GM12872 (cell line): ENCODE data around the gene CAV1.

Experiments
- TF ChIP-seq, protein P1 (sequence below): IDR thresholded peaks from 3 replicates; pipeline ENCODE4 v1.5.1; 2011; ENCODE audit warnings: low read depth, mild to moderate bottlenecking, low read length, moderate library complexity; ENCODE audit not compliant: insufficient read depth

The CAV1 gene

DNA sequence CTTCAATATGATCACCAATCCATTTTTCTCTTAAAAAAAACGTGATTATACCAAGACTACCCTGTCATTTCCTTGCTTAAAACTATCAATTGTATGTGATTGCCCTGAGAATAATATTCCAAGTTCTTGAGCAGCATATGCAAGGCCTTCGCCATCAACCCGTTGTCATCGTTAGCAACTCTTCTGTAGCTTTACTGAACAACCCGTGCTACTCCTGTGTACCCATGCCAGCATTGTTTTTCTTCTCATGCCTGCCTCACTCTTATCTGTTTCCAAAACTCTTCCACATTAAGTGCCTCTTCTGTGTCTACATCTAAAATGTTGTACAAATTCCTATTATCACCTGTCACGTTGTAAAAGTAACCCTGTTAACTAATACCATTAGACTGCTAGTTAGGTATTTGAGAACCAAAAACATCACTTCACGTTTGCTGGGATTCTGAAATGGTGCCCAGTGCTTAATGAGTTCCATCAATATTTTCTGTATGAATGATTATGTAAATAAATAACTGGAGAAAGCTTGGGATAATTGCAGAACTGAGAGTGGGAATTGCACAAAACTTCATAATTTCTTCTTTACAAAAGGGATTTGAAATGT lies 14.8 kb upstream of the CAV1 start:
- TF ChIP-seq, protein P1, sequence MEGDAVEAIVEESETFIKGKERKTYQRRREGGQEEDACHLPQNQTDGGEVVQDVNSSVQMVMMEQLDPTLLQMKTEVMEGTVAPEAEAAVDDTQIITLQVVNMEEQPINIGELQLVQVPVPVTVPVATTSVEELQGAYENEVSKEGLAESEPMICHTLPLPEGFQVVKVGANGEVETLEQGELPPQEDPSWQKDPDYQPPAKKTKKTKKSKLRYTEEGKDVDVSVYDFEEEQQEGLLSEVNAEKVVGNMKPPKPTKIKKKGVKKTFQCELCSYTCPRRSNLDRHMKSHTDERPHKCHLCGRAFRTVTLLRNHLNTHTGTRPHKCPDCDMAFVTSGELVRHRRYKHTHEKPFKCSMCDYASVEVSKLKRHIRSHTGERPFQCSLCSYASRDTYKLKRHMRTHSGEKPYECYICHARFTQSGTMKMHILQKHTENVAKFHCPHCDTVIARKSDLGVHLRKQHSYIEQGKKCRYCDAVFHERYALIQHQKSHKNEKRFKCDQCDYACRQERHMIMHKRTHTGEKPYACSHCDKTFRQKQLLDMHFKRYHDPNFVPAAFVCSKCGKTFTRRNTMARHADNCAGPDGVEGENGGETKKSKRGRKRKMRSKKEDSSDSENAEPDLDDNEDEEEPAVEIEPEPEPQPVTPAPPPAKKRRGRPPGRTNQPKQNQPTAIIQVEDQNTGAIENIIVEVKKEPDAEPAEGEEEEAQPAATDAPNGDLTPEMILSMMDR, result no peak

DNA sequence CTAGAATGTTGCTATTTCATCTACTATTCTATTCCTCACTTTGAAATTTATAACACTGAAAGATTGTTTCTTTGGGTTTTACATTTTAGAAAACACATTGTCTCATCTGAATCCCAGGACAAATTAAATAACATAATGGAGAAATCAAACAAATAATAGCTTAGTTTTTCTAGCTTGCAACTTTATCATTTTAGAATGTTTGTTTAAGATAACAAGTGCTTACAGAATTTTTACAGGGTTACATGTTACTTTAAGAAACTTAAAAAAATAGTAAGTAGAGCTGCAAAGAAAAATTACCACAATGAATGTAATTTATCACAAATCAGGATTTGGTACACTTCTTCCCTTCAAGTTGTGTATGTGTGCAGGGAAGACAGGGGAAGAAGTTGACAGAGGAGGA lies 14.0 kb upstream of the CAV1 start:
- TF ChIP-seq, protein P1, result no peak

DNA sequence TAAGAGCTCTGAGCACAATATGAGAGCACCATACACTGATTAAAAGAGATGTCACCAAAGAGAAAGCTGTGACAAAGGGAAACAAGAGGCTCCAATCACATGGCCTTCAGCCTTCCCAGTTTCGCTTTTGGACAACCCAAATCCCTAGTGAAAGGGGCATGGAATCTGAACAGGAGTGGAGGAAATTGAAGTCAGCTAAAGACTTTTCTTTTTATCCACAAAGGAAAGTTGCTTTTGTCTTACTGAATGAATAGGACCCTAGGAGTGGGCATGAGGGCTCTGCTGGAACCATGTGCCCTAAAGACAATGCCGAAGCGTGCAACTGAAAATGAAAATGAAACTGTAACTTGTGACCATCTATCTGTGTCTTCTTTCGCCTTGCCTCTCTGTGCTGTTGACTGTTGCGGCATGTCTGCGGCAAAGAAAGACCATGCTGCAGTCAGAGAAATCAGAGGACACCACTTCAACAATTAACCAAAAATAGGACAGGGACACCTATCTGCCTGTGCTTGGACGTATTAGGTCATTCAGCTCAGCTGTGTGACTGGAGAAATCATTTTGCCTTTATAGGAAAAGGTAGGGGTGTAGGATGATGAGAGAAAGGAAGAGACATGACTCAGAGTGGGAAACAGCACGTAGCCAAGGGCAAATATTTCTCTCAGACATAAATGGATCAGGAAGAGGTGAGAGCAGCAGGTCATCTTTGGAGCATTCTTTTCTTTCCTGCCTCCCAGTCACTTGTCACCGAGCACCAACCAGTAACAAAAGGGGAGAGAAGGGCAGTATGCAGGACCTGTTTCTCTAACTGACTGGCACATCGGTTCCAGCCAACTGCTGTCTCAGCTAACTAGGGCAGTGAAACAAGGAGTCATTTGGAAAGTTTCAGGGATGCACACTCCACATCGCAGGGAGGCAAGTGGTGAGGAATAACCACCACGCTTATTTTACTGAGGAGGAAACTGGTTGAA lies 13.0 kb upstream of the CAV1 start:
- TF ChIP-seq, protein P1, result no peak

DNA sequence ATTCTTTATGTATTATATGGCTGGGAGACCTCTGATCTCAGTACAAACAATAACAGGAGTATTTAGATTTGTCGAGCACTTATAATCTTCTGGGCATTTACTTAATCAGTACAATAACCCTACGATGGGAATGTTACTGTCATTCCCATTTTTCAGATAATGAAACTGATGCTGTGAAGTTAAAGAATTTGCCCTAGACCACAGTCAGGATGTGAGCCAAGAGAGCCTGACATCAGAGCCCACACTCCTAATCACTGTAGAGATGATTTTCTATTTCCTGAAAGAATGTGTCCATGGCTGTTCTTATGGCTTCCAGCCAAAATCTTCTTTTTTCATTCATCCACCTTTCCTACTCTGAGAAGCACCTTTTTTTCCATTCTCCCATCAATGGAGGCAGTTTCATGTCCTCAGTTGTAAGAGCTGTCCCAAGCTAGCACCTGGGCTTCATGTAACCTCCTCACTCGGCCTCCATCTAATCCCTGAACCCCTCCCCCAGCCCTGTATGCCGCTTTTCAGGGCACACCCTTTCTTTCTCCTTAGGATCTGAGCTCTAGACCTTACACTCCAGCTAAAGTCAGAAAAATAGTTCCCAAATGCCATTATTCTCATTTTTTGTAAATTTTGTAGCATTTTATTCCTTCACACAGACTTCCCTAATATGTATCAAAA lies 12.2 kb upstream of the CAV1 start:
- TF ChIP-seq, protein P1, result no peak

DNA sequence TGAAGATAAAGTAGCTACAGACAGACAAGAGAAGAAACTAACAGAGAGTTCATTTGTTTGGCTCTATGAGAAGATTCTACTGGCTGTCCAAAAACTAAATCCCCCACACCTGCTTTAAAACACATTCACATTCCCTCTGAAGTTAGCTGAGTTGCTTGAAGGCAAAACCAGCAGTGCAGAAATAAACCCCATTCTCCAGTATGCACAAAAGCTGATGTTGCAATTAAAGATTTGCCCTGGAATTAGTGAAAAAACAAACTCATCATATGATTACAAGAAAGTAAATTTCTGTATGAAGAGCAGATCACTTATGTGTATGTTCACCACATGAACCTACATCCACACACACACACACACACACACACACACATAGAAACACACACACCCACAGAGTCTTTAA lies 9.3 kb upstream of the CAV1 start:
- TF ChIP-seq, protein P1, result no peak

DNA sequence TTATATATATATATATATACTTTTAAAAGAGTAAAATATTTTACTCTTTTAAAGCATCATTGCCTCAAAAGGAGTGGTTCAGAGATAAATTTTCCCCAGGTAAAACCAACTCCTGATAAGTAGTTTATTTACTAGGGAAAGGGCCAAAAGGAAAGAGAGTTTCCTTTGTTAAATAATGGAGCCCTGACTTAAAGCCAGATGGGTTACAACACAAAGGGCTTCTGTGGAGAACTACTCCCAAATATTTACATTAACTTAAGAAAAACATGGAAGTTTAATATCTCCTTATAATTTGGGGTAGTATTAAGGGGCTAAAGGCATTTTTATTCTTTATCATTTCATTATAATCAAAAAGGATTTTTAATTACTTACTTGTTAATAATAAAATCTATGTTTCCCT lies 8.5 kb upstream of the CAV1 start:
- TF ChIP-seq, protein P1, result no peak

DNA sequence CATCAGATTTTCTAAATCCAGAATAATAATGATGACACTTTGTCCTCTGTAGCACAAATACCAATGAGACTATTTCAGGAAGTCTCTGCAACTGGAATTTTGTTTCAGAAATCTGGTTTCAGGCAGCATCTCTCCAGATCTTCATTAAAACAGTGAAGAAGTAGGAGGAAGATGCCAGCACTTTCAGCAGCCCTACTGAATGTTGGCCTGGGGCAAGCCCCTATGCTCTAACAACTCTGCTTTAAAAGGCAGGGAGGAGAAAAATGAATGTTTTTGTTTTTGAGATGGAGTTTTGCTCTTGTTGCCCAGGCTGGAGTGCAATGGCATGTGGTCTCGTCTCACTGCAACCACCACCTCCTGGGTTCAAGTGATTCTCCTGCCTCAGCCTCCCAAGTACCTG lies 7.2 kb upstream of the CAV1 start:
- TF ChIP-seq, protein P1, result no peak
